ENCODE results near the gene NPM3. TPM values are rescaled to one million over a fixed set of nuclear protein-coding genes. Genes with fewer than 3 reads are reported as not detected.

The NPM3 gene
- total and polyA plus RNA-seq, 2 of the 8 experiments (the other 6 are each of a cell fraction or from before 2014, with no cell fraction given), result 127 to 175 TPM

DNA sequence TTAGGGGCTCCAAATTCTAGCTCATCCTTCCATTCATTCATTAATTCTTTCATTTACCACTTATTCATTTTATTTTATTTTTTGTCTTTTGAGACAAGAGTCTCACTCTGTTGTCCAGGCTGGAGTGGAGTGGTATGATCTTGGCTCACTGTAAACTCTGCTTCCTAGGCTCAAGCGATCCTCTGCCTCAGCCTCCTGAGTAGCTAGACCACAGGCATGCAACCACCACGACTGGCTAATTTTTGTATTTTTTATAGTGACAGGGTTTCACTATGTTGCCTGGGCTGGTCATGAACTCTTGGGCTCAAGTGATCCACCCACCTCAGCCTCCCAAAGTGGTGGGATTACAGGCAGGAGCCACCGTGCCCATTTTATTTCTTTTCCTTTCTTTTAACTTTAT is 39.0 kb downstream of the NPM3 start:
- CTCF ChIA-PET (ENCODE audit: partially characterized antibody), result interaction anchor here (0.6 to 1.8 kb wide), 7 partner anchors 11 to 266 kb away, joined by 3 to 9 read pairs (median 3); no protein-coding TSS in a partner anchor
- H3K27ac ChIP-seq (ENCODE audit: low read depth, low read length), result no peak overlapping the region
- no peaks in the 10 kb centered on the region for H4K20me1 ChIP-seq (replicated peaks in 1 of 2; ENCODE audit: control insufficient read depth in 1 of 2, insufficient read depth in 2 of 2, low read length in 2 of 2)
- no peaks in the 10 kb centered on the region for H3K9me3 ChIP-seq (ENCODE audit: insufficient read depth in 2 of 2, low read depth in 1 of 2, low read length in 1 of 2)
- 87% methylated on average over 3 of the region's 3 CpGs; no CpG with 5 or more reads in 1 of the 2 experiments for WGBS, 2 experiments (ENCODE audit: extremely low coverage in 1 of 2, insufficient coverage in 1 of 2, insufficient read length in 1 of 2, insufficient replicate concordance in 2 of 2, low coverage in 1 of 2, low lambda C conversion rate in 2 of 2, missing lambda C conversion rate in 1 of 2)
- no peaks in the 10 kb centered on the region for H3K36me3 ChIP-seq (ENCODE audit: control insufficient read depth in 2 of 4, insufficient read depth in 4 of 4, low read length in 3 of 4)
- H2BK5ac ChIP-seq (ENCODE audit: low read depth, low read length), result no peak overlapping the region
- no peak overlapping the region for H3K14ac ChIP-seq (ENCODE audit: insufficient read length)
- H4K8ac ChIP-seq (ENCODE audit: extremely low read depth, insufficient read depth, low read length), result no peak overlapping the region
- DNase-seq (ENCODE audit: low read depth in 1 of 2, low spot score in 2 of 2) (no peak), FAIRE-seq (no peak)
- no peak overlapping the region for H3K56ac ChIP-seq (replicated peaks; ENCODE audit: insufficient read length, low read depth, low read length)
- no peak overlapping the region for H4K91ac ChIP-seq (replicated peaks; ENCODE audit: insufficient read length, low read length)
- no peak overlapping the region for H2BK15ac ChIP-seq (ENCODE audit: low read length)
- no peak overlapping the region for H2BK12ac ChIP-seq (ENCODE audit: low read depth, low read length)
- H2BK120ac ChIP-seq (replicated peaks; ENCODE audit: low read depth, low read length), result no peak overlapping the region
- H3K18ac ChIP-seq (ENCODE audit: extremely low read depth, low read length), result no peak overlapping the region
- H3K9ac ChIP-seq (replicated peaks in 1 of 4; ENCODE audit: extremely low read depth in 1 of 4, low read depth in 3 of 4, low read length in 3 of 4), result no peak overlapping the region
- no peak overlapping the region for H2BK20ac ChIP-seq (ENCODE audit: low read length)
- H2AK5ac ChIP-seq (ENCODE audit: low read depth, low read length), result no peak overlapping the region
- H3K23ac ChIP-seq (ENCODE audit: insufficient read length), result no peak overlapping the region
- peaks cover 0 to 2% (median under 1%) of the 10 kb centered on the region in 4 experiments; a peak in 2 of 7 replicates for H3K4me1 ChIP-seq (replicated peaks in 1 of 4; ENCODE audit: control insufficient read depth in 3 of 4, insufficient read depth in 4 of 4, low read length in 3 of 4)
- H3K79me1 ChIP-seq (ENCODE audit: low read depth, low read length), result no peaks in the 10 kb centered on the region
- H4K5ac ChIP-seq (ENCODE audit: insufficient read length, low read depth, low read length), result no peak overlapping the region
- H3K4me2 ChIP-seq (ENCODE audit: insufficient read depth in 1 of 2, low read depth in 2 of 2, low read length in 2 of 2), result no peak overlapping the region
- H3K4ac ChIP-seq (replicated peaks; ENCODE audit: insufficient read length, low read depth, low read length), result no peak overlapping the region
- no peaks in the 10 kb centered on the region for H3K79me2 ChIP-seq (ENCODE audit: control insufficient read depth in 1 of 2, insufficient read depth in 2 of 2, low read length in 2 of 2)
- H3K27me3 ChIP-seq (replicated peaks in 1 of 4; ENCODE audit: control insufficient read depth in 3 of 4, extremely low read depth in 1 of 4, insufficient read depth in 3 of 4, low read length in 3 of 4), result peaks cover 0 to 2% (median 0%) of the 10 kb centered on the region in 4 experiments; a peak in 1 of 7 replicates
- no peak overlapping the region for H3K4me3 ChIP-seq (ENCODE audit: extremely low read depth in 1 of 4, insufficient read depth in 2 of 4, low read depth in 3 of 4, low read length in 4 of 4)
- no peak overlapping the region for H2AFZ ChIP-seq (ENCODE audit: low read length)
- POLR2A ChIA-PET (ENCODE audit: partially characterized antibody), result interaction anchor here (1.0 kb wide), 1 partner anchor 74 kb away, joined by 3 read pairs; the partner anchor contains the start of gene OGA
- H3K23me2 ChIP-seq (ENCODE audit: low read depth, low read length), result no peaks in the 10 kb centered on the region; the same call in 1 of the 2 replicates
- TF ChIP-seq EP300 (IDR thresholded peaks at IDR 0.05; ENCODE audit: borderline replicate concordance in 1 of 2, low read depth in 2 of 2, low read length in 2 of 2) (no peak), YY1 (IDR thresholded peaks at IDR 0.05; ENCODE audit: low read depth, low read length) (no peak), MAFK (IDR thresholded peaks at IDR 0.05; ENCODE audit: low read depth, low read length) (no peak), JUND (IDR thresholded peaks at IDR 0.05; ENCODE audit: low read length) (no peak), GABPA (IDR thresholded peaks at IDR 0.05; ENCODE audit: borderline replicate concordance, insufficient read depth, low read length) (no peak), CBX5 (IDR thresholded peaks at IDR 0.05; ENCODE audit: low read depth, low read length) (no peak)

Measured in H1 (cell line).